SK-N-SH (cell line): ENCODE measurements around the gene DECR2.
A peak's percentile ranks its signal among the peaks of the same experiment; 100 is the strongest.

Experiments used
- EZH2phosphoT487 ChIP-seq: fragments of 200-600 bp; sonication (generic); IDR thresholded peaks from 2 replicates; pipeline ENCODE4 v1.6.1; 2017; ENCODE audit warnings: low read depth, mixed run types, mild to moderate bottlenecking, antibody characterized with exemption, moderate library complexity, borderline replicate concordance
- YY1 ChIP-seq: IDR thresholded peaks from 2 replicates; pipeline ENCODE4 v1.4.0; 2012; ENCODE audit warnings: low read depth, mild to moderate bottlenecking
- TF ChIP-seq, protein P1 (sequence below): fragments of 200-600 bp; sonication (generic); IDR thresholded peaks from 2 replicates; pipeline ENCODE4 v1.6.1; 2017; ENCODE audit warnings: antibody characterized with exemption, mild to moderate bottlenecking, moderate library complexity

- TF ChIP-seq EZH2phosphoT487, result no peak
- TF ChIP-seq, protein P1, sequence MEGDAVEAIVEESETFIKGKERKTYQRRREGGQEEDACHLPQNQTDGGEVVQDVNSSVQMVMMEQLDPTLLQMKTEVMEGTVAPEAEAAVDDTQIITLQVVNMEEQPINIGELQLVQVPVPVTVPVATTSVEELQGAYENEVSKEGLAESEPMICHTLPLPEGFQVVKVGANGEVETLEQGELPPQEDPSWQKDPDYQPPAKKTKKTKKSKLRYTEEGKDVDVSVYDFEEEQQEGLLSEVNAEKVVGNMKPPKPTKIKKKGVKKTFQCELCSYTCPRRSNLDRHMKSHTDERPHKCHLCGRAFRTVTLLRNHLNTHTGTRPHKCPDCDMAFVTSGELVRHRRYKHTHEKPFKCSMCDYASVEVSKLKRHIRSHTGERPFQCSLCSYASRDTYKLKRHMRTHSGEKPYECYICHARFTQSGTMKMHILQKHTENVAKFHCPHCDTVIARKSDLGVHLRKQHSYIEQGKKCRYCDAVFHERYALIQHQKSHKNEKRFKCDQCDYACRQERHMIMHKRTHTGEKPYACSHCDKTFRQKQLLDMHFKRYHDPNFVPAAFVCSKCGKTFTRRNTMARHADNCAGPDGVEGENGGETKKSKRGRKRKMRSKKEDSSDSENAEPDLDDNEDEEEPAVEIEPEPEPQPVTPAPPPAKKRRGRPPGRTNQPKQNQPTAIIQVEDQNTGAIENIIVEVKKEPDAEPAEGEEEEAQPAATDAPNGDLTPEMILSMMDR, result no peak
- TF ChIP-seq YY1, result peak; percentile 58; the same call in 1 of the 2 replicates
These were observed 31.2 kb upstream of the DECR2 start, which contains the start of gene MRPL28 for GRCh38 chr16:370443-370842.
